Jurkat, Clone E6-1 (cell line): ENCODE data around the gene WASHC4.
"Not testable (repeated sequence)": the region's sequence is repeated elsewhere in the genome, so short reads cannot be mapped to it uniquely, and the experiment has no call there.

Experiments used
- DNase-seq: peaks from one replicate; pipeline ENCODE4 v3.0.0-alpha.2; 2011; ENCODE audit warnings: low read depth, low spot score
- H3K4me3 ChIP-seq: 2 replicates; pipeline ENCODE4 v1.5.1; 2011; ENCODE audit warnings: mild to moderate bottlenecking, low read length, control low read depth, moderate library complexity

The WASHC4 gene

DNA sequence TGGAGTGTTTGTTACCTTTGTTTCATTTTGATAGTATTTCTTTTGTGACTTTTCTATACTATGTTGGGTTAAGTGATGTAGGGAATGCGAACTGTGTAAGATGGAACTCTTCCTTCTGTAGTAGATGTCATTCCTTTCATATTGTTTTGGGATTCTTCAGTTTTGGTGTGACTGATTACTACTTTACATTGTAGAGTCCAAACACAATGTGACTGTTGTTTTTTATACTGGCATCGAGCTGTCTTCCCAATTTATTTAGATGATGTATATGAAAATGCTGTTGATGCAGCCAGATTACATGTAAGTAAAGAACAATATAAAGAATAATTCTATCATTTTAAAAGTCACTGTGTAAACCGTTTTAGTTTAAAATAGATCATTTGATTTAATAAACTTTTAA is 34.7 kb downstream of the WASHC4 start:
- DNase-seq = no peak

DNA sequence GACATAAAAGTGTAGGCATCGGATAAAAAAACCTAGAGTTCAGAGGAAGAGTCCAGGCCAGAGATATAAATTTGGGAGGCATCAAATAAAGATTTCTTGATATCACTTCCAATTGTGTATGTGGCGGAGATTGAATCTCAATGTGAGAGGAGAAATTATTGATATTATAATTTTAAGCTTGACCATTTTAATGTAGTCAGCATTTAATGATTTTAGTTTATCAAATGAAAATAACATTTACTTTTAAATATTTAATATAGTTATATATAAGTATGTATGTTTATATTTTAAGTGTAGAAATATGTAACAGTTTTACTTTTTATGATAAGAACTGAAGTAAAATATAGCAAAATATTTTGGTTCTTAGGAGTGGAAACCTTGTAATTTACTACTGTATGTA is 48.7 kb downstream of the WASHC4 start:
- DNase-seq = no peak
- H3K4me3 ChIP-seq = no peak overlapping the region

More for the DNA sequence above, 34.7 kb downstream of the WASHC4 start:
- H3K4me3 ChIP-seq = no peak overlapping the region

GRCh38 chr12:105157606-105158005 is 50.1 kb downstream of the WASHC4 start:
- no peak for DNase-seq
- no peak overlapping the region for H3K4me3 ChIP-seq

GRCh38 chr12:105158876-105159275 is 51.3 kb downstream of the WASHC4 start:
- DNase-seq = no peak
- H3K4me3 ChIP-seq = no peak overlapping the region

DNA sequence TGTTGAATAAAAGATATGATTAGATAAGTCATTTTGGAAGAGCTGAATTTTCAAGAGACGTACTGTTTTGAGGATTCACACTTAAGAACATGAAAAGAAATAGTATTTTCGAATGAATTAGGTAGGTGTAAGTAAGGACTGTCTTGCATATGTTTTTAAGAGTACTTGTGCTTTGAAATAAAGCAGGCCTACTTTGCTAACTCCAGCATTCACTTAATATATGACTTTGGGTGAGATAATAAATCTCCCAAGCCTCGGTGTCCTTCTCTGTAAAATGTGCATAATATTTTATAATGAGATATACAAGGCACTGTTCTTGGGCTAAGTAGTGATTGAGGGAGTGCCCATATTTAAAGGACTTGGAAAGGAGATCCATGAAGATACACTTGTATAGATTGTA is 54.6 kb downstream of the WASHC4 start:
- no peak overlapping the region for H3K4me3 ChIP-seq
- DNase-seq = no peak

- no peak overlapping the region for H3K4me3 ChIP-seq
- DNase-seq = no peak
Observed at GRCh38 chr12:105164068-105164467, 56.5 kb downstream of the WASHC4 start.

DNA sequence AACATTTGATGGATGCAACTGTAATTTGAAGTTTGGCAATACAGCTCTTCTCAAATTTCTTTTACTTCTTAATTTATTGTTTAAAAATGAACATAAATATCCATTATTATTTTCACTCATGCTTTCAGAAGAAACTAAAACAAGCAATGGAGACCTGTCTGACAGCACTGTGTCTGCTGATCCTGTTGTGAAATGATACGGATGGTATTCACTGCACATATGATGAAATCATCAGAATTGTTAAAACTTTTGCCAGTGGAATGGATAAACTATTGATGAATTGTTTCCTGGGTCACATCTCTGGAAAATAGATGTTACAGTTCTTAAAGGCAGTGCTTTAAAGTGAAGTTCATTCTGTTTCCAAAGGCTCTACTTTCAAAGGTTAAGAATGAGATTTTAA is 59.2 kb downstream of the WASHC4 start:
- no peak for DNase-seq
- no peak overlapping the region for H3K4me3 ChIP-seq

DNA sequence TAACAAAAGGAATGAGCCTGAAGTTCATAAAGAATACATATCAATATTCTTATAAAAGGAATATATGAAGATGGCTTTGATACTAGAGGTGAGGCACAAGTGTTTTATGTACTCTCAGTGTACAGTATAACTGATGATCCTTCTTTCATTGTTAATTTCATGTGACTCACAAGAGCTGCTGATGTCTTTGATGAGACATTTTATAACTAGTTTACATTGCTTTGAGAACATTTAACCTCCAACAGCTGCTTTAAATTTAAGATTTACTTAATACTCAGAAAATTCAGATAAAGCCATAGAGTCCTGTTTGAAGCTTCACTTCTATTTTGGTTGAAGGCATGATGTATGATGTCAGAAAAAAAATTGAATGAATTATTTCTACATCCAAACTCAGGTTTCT is 59.8 kb downstream of the WASHC4 start:
- H3K4me3 ChIP-seq = no peak overlapping the region
- DNase-seq = no peak

GRCh38 chr12:105168006-105168405 is 60.5 kb downstream of the WASHC4 start:
- no peak for DNase-seq
- H3K4me3 ChIP-seq = no peak overlapping the region

GRCh38 chr12:105170139-105170538 is 62.6 kb downstream of the WASHC4 start:
- DNase-seq = no peak
- H3K4me3 ChIP-seq = no peak overlapping the region

DNA sequence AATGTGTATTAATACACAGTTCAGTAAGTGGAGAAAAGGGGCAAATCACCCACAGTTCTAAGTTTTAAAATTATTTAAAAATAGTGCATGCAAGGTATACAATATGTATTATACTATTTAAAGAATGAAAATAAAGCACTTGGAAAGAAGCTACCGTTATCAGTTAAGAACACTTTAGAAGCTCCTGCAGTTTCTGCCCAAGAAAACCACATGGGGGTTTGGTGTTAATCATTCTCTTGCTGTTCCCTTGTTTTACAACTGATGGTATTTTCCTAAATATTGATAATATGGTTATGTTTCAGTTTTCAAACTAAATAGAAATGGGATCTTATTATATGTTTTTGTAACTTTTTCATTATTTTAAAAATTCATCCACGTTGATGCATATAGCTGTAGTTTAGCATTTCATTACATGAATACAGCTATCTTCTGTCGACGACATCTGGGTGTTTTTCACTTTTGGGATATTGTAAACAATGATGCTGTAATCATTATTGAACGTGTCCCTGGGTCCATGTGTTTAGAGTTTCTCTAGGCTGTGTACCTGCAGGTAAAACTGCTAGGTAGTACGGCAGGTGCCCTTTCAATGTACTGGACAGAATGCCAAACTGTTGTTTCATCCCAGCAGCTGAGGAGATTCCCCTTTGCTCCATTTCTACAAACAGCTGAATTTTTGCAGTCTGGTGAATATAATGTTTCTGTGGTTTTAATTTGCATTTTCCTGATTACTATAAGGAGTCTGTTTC is 64.3 kb downstream of the WASHC4 start:
- peak; percentile 33 for DNase-seq
- H3K4me3 ChIP-seq = no peak overlapping the region

GRCh38 chr12:105175397-105175990 is 68.0 kb downstream of the WASHC4 start:
- H3K4me3 ChIP-seq = no peak overlapping the region
- peak; percentile 82 for DNase-seq

GRCh38 chr12:105177208-105177607 is 69.7 kb downstream of the WASHC4 start:
- no peak for DNase-seq
- H3K4me3 ChIP-seq = no peak overlapping the region

GRCh38 chr12:105179114-105179513 is 71.6 kb downstream of the WASHC4 start:
- not testable (repeated sequence) for DNase-seq, H3K4me3 ChIP-seq

- H3K4me3 ChIP-seq, DNase-seq: not testable (repeated sequence)
Observed at GRCh38 chr12:105183406-105183805, 75.9 kb downstream of the WASHC4 start.

DNA sequence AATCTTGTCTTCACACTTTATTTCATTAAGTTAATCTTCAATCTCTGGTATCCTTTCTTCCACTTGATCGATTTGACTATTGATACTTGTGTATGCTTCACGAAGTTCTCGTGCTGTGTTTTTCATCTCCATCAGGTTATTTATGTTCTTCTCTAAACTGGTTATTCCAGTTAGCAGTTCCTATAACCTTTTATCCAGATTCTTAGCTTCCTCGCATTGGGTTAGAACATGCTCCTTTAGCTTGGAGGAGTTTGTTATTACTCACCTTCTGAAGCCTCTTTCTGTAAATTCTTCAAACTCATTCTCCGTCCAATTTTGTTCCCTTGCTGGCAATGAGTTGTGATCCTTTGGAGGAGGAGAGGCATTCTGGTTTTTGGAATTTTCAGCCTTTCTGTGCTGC is 76.4 kb downstream of the WASHC4 start:
- not testable (repeated sequence) for DNase-seq, H3K4me3 ChIP-seq

GRCh38 chr12:105189293-105189692 is 81.8 kb downstream of the WASHC4 start:
- no peak for DNase-seq
- H3K4me3 ChIP-seq = no peak overlapping the region

GRCh38 chr12:105190530-105190929 is 83.0 kb downstream of the WASHC4 start:
- no peak for DNase-seq
- no peak overlapping the region for H3K4me3 ChIP-seq

DNA sequence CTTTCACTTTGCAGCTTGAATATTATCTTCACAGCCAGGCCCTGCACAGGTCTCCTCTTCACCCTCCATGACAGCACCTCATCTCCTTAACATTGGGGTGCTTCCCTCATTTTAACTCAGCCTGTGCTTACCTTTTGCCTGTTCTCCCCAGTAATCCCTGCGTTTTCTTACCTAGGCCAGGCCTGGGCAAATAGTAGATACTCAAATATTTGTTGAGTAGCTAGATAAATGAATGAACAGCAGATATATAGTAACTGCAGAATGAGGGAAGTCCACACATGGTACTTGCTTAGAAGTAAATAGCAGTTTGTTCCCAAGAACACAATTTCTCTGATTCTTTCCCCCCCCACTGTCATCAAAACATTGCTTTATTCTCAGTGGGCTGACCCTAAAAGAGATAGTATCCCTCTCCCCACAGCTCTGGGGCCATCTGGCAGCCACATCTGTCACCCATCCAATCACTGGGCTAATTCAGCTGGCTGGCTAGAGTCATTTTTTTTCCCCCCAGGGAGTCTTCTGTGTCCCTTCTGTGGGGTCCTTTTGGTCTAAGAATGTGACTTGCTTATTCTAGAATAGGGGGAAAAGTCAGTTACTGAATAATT is 85.2 kb downstream of the WASHC4 start:
- no peak for DNase-seq
- H3K4me3 ChIP-seq = no peak overlapping the region

DNA sequence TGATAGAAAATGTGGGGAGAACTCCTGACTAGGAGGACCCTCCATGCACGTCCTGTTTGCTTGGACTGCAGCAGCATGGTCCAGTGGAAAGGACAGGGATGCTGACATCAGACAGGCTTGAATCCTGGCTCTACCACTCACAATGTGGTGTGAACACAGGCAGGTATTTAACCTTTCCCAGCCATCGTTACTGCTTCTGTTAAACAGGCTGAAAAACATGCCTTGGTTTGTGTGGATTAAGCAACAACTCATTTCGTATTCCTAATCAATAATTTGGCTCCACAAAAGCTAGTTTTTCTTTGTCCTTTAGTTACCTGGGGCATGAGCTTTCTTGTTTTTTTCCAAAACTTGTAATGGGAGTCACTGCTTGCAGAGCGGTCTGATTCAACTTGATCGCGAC is 87.4 kb downstream of the WASHC4 start:
- H3K4me3 ChIP-seq = no peak overlapping the region
- no peak for DNase-seq

GRCh38 chr12:105196090-105196489 is 88.6 kb downstream of the WASHC4 start:
- no peak for DNase-seq
- H3K4me3 ChIP-seq = no peak overlapping the region
